T-helper 22 cell (primary cell): ENCODE measurements around the gene LRRFIP2.
"Not testable (repeated sequence)": the region's sequence is repeated elsewhere in the genome, so short reads cannot be mapped to it uniquely, and the experiment has no call there.

ENCODE experiments used
- DNase-seq: peaks from one replicate; pipeline ENCODE4 v3.0.0-alpha.2; 2020; ENCODE audit warnings: low read depth

Gene LRRFIP2

DNA sequence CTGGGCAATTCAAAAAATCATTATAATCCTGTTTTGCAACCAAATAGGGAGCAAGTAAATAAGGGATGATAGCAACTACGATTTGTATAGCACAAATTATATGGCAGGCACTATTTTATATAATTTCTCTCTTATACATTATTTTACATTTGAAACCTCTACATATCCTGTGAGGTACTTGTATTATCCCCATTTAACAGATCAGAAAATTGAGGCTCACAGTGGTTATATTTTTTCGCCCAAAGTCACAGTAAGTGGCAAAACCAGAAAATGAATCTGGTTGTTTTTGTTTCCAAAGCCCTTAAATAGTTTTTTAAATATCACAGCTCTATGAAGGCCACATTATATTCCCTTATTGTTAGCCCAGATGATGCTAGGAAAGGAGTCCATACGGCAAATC lies 106.8 kb downstream of the LRRFIP2 start:
- no peak for DNase-seq

DNA sequence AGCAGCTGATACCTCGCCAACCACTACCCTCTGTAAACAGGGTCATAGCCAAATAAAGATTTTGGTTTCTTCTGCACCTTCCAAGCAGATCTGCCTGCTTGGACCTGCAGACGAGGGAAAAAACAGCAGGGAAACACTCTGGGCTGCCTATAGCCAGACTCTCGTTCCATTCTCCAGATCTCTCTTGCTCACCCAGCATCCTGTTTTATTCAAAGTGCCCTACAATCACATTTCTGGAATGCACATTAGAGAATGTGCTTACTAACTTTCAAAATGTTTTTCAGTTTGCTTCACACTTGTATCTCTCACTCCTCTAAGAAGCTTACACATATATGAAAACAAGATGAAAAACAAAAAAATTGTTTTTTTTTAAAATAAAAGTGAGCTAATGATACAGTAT lies 109.6 kb downstream of the LRRFIP2 start:
- DNase-seq = no peak

DNA sequence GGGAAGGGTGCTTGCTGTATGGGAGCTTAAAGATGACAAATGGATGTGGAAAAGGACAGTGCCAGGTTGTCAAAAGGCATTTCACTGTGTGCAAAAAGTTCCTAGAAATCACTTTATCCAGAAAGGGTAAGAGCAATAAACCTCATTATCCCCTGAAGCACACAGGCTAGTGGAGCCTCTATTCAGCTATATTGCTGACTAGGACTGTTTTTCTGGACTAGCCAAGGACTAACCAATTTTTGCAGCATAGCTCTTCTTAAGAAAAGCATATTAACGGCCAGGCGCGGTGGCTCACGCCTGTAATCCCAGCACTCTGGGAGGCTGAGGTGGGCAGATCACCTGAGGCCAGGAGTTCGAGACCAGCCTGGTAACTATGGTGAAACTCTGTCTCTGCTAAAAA lies 116.3 kb downstream of the LRRFIP2 start:
- no peak for DNase-seq

DNA sequence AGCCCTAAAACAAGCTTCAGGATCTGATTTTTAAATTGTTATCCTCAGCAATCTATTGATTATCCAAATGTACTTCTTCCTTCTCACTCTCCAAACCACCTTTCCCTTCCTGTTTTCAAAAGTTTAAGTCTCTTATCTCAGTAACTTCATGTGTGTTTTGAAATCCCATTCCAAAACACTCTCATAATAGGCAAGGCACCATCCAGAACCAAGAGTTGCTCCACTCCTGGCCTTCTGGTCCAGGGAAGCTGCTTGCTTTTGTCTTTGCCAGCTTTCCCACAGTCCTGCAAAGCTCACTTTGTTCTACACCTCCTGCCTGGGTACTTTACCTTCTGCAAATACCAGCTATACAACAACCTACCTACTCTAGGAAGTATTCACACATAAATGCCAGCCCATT lies 117.6 kb downstream of the LRRFIP2 start:
- no peak for DNase-seq

DNA sequence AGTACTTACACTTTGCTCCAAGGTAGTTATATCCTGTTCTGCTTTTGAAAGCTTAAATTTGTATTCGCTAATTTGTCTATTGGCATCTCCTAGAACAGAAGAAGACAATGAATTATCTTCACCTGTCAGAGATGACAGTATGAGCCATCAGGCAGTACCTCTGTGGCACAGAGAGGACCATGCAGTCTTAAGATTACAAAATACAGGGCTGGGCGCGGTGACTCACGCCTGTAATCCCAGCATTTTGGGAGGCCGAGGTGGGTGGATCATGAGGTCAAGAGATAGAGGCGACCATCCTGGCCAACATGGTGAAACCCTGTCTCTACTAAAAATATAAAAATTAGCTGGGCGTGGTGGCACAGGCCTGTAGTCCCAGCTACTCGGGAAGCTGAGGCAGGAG lies 119.3 kb downstream of the LRRFIP2 start:
- DNase-seq = not testable (repeated sequence)

DNA sequence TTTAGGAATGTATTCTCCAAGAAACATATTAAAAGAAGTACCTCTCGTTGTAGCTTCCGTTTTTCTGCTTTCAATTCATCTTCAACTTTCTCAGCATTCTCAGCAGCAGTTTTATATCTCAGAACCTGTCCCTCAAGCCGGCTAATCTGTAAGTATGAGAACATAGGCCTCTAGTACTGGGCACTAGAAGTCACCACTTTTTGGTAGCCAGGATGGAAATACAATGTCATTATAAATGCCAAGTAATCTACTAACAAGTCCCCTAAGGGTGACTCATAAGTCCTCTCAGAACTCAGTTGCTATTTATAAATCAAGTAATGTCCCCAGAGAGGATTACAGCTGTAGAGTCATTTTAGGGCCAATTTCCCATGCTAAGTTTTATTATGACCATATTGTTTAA lies 120.0 kb downstream of the LRRFIP2 start:
- no peak for DNase-seq

DNA sequence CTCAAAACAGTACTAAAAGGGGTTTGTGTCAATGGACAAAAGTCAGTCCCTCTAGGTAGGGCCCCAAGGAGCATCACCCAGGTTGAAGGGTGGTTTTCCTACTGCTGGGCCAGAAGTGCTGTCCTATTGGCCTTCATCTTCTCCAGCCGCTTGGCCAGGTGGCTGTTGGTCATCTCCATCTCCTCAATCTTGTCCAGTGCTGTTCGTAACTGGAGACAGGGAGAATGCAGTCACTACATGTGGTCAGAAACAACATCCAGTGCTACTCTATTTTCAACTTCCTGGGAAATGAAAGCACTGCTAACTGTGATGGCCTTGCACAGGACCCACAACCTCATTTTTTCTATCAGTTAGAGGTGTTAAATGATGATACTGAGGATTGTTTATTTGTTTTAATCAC lies 120.6 kb downstream of the LRRFIP2 start:
- no peak for DNase-seq

DNA sequence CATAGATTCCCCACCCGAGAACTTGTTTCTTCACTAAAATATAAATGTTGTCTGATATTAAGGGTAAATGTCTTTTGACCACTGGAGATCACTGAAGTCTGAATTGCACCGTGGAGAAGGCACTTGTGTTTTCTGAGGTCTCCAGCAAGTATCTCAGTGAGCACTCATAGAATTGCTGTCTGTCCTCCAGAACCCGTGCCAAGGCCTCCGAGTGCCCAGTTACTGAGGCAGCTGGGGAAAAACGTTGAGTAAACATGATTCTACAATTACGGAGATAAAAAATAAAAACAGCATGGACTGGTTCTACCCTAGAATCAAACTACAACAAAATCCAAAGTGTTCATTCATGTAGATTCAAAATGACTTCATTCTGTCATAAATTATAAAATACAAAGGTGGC lies 121.0 kb downstream of the LRRFIP2 start:
- DNase-seq = no peak

DNA sequence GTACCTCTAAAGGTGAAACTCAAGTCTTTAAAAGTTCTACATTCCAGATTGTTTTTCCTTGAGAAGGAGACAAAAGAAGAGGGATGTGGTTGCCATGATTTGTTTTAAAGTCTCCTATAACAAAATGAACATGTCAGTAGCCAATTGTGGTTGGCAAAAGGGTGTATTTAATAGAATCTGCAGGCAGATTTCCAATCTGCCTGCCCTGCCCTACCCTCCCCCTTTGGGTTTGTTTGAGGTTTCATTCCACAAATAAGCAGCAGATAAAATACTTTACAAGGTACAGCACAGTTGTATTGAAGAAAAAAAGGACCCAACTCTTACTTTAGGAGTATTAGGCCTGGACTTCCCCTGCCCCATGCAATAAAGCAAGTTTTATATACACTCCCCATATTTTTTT lies 121.5 kb downstream of the LRRFIP2 start:
- no peak for DNase-seq

DNA sequence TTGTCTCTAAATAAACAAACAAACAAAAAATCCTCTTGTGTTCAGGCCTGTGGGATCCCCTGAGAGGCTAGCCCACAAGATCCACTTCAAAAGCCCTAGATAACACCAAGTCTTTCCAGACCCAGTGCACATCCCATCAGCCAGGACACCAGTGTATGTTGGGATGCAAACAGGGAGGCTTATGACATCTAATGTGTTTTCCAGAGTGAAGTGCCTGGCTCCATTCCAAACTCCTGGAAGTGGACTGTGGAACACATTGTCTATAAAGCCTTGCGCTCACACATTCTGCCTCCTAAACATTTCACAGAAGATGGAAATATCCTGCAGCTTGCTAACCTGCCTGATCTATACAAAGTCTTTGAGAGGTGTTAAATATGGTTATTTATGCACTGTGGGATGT lies 124.1 kb downstream of the LRRFIP2 start:
- DNase-seq = no peak

DNA sequence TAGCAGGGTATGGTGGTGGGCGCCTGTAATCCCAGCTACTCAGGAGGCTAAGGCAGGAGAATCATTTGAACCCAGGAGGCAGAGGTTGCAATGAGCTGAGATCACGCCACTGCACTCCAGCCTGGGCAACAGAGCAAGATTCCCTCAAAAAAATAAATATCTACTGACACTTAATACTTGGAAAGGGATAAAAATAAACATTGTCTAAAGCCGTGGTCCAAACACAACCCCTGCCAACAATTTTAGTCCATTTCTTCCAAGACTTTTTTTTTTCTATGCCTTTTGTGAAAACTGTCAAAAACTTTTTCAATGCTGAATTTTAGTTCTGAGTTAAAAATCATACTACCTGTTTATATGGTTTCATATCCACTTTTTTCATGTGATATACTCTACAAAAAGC lies 131.7 kb downstream of the LRRFIP2 start:
- not testable (repeated sequence) for DNase-seq

DNA sequence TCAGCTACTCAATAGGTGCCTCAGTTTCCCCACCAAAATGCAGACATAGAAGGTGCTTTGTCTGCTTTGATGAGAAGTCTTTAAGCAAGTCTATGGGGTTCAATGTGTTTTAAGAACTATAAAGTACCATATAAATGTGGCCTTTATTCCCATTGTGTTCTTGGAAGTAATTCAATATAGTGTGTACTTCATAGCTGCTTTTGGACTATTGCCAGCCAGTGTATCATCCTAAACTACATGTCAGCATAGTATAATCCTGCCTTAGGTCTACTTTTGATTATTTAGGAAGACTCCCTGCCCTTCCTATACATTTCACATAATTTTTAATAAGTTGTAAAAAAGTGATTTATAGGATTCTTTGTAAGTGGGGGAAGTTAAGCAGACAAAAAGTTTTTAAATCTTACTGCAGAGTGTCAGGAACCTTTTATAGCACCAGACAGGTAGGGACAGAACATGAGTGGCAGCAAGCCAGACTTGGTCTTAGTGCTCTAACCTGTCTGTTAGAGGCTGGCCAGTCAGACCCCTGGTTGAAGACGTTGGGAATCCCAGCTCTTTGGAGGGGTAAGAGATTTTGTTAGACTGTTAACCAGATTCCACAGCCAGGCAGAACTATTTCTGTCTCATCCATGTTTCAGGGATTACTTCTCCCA lies 132.7 kb downstream of the LRRFIP2 start:
- no peak for DNase-seq

DNA sequence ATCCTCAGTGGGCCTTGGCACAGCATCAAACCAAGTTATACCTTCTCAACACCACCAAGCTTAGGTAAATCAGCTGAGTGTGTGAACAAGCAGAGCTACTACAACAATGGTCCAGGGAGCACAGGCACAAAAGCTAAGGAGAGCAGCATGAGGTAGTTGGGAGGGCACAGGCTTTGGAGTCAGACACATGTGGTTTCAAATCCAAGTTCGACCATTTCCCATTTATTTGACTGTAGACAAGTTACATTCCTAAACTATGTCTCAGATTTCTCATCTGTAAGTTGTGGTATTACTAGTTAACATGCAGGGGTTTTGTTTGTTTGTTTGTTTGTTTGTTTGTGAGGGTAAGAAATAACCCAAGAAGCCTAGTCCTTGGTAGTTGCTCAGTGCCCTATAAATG lies 134.2 kb downstream of the LRRFIP2 start:
- DNase-seq = no peak

DNA sequence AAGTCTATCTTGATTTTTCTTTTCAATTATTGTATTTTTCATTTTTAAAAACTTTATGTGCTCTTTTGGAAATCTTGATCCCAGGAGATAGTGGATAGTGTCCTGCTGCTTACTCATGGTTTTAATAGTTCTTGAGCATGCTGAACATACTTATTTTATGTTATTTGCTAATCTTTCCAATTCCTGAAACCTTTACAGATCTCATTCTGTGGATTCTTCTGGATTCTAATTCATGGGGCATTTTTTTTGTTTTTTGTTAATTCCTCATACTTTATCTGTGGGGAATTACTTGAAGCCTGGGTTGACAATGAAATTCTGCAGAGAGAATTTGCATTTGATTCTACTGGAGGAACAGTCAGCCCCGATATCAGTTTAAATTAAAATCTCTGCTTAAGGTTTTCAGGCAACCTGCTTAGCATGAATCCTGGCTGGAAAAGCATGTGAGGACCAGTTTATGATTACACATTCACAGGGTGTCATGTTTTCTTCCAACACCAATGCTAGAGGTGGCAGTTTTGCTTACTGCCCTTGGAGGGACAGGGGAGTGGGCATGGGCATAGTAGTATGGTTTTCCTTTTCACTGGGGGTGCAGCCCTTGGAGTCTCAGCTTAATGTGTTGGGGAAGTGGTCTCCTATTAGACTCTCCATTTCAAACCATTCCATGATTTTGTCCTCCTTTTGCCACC lies 135.1 kb downstream of the LRRFIP2 start:
- no peak for DNase-seq

DNA sequence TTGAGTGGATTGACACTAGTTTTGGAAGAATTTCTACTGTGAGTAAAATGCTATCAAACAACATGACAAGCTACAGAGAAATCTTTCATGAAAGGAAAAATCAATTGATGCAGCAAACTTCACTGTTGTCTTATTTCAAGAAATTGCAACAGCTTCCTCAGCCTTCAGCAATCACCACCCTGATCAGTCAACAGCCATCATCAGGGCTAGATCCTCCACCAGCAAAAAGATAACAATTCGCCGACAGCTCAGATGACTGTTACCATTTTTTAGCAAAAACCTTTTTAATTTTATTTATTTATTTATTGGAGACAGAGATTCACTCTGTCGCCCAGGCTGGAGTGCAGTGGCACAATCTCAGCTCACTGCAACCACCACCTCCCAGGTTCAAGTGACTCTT lies 137.0 kb downstream of the LRRFIP2 start:
- no peak for DNase-seq

DNA sequence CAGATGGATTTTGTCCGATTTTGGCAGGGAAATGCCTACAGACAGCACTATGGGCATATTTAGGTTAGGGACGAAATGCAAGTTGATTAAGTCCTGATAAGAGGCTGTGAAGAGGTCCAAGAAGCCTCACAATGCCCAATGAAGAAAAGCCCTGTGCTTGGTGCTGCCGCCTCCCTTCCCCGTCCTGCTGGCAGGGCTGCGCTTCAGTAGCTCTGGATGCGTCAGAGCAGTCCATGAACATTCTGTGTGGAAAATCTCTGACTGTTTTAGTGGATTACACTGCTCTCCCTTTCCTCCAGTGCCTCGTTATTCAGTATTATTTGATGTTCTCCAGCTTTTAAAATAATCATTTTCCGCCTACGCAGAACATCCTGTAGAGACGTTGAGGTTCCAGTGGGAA lies 141.4 kb downstream of the LRRFIP2 start:
- no peak for DNase-seq

DNA sequence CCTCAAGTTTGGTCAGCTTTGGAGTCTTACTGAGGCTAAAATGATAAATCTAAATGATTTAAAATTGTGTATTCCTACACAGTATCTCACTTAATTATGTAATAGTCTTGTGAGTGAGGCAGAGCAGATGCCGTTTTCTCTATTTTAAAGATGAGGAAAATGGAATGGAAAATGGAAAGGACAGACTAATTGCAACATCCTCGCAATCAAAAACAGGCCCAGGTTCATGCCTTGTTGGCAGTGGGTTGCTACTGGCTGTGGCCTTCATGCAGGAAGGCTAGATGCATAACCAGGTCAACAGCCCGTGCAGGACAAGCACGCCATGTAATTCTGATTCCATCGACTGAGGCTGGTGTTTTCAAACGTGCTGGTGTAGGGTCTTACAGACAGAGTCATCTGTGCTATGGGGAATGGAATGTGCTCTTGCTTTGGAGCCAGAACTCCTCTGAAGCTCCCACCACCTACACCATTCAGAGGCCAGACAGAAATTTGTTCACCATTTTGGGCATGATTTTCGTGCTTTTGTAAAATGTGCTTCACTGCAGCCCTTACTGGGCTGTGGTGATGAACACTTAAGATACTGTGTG lies 143.2 kb downstream of the LRRFIP2 start:
- no peak for DNase-seq

DNA sequence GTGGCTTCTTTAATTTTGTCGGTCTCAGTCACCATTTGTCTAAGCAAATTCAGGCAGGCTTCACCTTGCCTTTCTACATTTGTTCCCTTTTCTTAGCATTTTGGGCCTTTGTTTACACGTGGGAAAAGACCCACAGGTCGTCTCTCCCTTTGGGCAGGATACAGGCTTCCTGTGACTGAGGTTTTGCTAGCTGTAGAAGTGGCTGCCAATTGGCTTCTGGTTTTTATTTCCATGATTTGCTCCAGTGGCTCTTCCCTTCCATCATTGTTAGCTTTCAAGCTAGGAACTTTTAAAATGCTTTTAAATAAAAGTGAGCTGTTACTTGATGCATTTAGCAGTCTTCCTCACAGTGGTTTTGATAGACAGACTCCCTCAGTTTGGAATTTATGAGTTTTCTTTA lies 143.8 kb downstream of the LRRFIP2 start:
- no peak for DNase-seq

DNA sequence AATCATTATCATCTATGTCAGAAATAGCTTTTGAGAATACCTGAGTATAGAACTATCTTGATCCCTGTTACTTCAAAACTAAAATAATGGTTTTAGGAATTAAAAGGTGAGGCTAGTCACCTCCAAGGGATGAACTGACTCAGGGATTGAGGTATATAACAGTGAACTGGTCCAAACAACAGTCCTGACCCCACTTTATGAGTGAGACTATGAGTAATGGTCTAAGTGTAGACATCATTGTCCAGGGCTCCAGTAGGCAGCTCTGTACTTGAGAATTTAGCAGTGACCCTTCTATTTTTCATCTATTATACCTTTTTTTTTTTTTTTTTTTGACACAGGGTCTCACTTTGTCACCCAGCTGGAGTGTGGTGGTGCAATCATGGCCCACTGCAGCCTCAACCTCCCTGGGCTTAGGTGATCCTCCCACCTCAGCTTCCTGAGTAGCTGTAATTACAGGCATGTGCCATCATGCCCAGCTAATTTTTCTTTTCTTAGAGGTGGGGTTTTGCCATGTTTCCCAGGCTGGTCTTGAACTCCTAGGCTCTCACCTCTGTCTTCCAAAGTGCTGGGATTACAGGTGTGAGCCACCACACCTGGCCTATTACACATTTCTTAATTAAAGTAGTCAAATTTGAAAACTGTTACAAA lies 144.7 kb downstream of the LRRFIP2 start:
- no peak for DNase-seq

DNA sequence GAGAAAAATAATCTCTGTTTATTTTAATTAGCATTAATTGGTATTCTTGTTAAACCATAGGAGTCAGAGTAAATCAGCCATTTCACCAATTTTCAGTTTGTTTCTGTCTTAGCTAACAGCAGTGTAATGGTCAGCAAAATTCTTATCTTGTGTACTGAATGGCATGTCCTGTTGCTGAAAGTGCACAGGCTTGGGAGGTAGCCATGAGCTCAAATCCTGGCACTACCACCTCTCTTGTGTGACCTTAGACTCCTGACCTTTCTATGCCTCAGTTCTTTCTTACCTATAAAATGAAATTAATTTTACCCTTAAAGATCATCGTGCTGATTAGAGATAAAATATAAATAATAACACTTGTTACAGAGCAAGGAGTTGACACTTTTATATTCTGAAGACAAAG lies 145.3 kb downstream of the LRRFIP2 start:
- DNase-seq = no peak

DNA sequence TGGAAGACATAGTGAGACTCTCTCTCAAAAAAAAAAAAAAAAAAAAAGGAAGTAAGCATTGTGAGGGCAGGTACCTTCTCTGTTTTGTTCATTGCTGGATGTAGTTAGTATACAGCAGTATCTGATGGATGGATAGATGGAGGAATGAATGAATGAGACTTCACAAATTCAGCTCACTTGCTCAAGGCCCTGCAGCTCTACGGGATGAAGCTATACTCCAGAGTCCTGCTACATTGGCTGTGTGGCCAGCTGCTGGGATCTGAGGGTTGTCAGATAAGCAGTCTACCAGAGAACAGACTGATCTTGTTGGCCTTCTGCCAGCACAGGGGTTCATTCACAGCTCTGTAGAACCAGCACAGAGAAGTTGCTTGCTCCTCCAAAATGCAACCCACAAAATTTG lies 146.1 kb downstream of the LRRFIP2 start:
- no peak for DNase-seq

DNA sequence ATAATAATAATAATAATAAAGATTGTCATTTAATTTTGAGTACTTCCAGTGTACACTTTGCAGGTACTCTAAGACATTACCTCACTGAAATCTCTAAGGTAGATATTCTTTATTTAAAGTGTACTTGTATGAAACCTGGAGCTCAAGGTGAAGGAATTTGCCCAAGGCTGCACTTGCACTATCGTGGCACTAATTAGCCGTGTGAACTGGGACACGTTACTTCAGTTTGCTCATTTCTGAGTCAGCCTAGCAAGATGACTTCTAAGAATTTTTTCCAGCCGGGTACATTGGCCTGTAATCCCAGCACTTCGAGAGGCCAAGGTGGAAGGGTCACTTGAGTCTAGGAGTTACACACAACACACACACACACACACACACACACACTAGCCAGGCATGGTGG lies 147.5 kb downstream of the LRRFIP2 start:
- no peak for DNase-seq
